GM10248 (cell line): ENCODE data around the gene RAB34.

Experiments used
- CTCF ChIA-PET: fragments of 300-600 bp; sonication (Branson Sonifier 250); formaldehyde crosslinking; extraction: SDS; loops from one replicate; lab custom pipeline; 2021; ENCODE audit warnings: antibody characterized with exemption; lab: Yijun Ruan, JAX
- POLR2A ChIA-PET: fragments of 350-650 bp; sonication (Branson Sonifier 250); formaldehyde crosslinking; extraction: SDS; loops from one replicate; lab custom pipeline; 2020; ENCODE audit warnings: antibody characterized with exemption; lab: Yijun Ruan, JAX
- DNase-seq: peaks from one replicate; pipeline ENCODE4 v3.0.0; 2012; ENCODE audit errors: extremely low spot score
- TF ChIP-seq, protein P1 (sequence below): IDR thresholded peaks from 2 replicates; pipeline ENCODE4 v1.5.1; 2012; ENCODE audit warnings: mild to moderate bottlenecking, low read depth; ENCODE audit errors: extremely low read depth, missing control alignments, control extremely low read depth

RAB34 gene

DNA sequence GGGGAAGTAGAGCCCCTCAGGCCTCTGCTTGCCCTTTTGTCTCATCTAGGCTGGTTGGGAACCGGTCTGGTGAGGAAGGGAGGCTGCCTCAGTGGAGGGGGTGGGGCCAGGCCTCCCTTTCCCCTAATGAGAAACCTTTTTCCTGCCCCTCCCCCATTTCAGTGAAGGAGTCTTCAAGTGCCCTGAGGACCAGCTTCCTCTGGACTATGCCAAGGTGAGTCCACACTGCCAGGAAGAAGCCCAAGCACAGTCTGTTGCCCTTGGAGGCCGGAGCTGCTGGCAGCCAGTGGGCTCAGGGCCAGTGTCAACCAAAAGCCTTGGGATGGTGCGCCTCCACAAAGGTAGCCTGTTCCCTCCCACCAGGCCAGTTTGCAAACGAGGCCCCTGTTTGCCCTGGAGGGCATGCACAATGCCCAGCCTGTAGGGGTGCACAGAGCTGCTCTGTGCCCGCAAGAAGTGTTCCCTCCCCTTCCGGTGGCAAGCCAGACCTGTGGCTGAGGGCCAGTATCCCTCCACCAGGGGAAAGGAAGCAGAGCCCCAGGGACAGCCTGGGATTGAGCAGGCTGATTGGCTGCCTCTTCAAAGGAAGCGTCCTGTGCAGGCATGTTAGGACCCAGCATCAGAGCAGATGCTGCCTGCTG lies 29.5 kb upstream of the RAB34 start:
- CTCF ChIA-PET = interaction anchor here (1.0 to 16.2 kb wide), 4 partner anchors 16 to 38 kb away, joined by 3 to 472 read pairs (median 106); partner anchors contain the start of genes NEK8, RPL23A and TLCD1
- POLR2A ChIA-PET = interaction anchor here (4.4 kb wide), 1 partner anchor 20 kb away, joined by 42 read pairs; the partner anchor contains the start of genes NEK8 and TLCD1
- DNase-seq = no peak
- TF ChIP-seq, protein P1, sequence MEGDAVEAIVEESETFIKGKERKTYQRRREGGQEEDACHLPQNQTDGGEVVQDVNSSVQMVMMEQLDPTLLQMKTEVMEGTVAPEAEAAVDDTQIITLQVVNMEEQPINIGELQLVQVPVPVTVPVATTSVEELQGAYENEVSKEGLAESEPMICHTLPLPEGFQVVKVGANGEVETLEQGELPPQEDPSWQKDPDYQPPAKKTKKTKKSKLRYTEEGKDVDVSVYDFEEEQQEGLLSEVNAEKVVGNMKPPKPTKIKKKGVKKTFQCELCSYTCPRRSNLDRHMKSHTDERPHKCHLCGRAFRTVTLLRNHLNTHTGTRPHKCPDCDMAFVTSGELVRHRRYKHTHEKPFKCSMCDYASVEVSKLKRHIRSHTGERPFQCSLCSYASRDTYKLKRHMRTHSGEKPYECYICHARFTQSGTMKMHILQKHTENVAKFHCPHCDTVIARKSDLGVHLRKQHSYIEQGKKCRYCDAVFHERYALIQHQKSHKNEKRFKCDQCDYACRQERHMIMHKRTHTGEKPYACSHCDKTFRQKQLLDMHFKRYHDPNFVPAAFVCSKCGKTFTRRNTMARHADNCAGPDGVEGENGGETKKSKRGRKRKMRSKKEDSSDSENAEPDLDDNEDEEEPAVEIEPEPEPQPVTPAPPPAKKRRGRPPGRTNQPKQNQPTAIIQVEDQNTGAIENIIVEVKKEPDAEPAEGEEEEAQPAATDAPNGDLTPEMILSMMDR = no peak

- POLR2A ChIA-PET = interaction anchor here (4.4 kb wide), 1 partner anchor 19 kb away, joined by 42 read pairs; the partner anchor contains the start of genes NEK8 and TLCD1
- TF ChIP-seq, protein P1 = no peak
- CTCF ChIA-PET = interaction anchor here (1.0 to 16.2 kb wide), 6 partner anchors 16 to 156 kb away, joined by 3 to 472 read pairs (median 4); partner anchors contain the start of genes DHRS13, NEK8, RPL23A and TLCD1
- no peak for DNase-seq
Observed at GRCh38 chr17:28746611-28747050, 29.0 kb upstream of the RAB34 start.

DNA sequence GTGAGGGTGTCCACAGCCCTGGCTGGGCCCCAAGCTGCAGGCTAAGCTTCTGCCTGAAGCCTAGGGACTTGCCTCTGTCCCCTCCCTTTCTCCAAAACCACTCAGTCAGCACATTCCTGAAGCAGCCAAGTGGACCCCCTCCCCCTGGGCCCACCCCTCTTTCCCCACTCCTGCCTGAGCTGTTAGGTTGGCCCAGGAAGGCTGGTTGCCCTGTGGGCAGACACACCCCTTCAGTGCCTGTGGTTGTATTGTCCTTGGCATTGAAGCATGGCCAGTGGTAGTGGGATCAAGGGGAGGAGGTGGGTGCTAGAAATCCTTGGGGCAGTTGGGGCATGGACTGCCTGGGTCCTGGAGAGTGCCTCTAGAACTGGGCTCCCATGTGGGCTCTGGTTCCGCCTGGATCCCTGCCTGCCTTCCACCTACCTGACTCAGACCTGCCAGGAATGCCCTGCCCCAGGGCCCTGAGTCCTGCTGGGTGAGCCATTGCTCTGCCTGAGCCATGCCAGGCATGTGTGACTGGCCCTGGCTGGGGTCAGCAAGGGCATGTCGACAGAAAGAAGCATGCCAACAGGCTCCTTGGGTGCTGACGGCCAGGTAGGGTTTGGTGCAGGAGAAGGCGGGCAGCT lies 28.2 kb upstream of the RAB34 start:
- TF ChIP-seq, protein P1 = no peak
- ChIA-PET POLR2A (interaction anchor here (0.6 to 4.4 kb wide), 4 partner anchors 13 to 306 kb away, joined by 3 to 42 read pairs (median 6); partner anchors contain the start of genes NEK8, RPL23A and TLCD1), CTCF (interaction anchor here (1.4 to 16.2 kb wide), 5 partner anchors 17 to 157 kb away, joined by 3 to 472 read pairs (median 5); partner anchors contain the start of genes DHRS13, NEK8 and TLCD1)
- no peak for DNase-seq

DNA sequence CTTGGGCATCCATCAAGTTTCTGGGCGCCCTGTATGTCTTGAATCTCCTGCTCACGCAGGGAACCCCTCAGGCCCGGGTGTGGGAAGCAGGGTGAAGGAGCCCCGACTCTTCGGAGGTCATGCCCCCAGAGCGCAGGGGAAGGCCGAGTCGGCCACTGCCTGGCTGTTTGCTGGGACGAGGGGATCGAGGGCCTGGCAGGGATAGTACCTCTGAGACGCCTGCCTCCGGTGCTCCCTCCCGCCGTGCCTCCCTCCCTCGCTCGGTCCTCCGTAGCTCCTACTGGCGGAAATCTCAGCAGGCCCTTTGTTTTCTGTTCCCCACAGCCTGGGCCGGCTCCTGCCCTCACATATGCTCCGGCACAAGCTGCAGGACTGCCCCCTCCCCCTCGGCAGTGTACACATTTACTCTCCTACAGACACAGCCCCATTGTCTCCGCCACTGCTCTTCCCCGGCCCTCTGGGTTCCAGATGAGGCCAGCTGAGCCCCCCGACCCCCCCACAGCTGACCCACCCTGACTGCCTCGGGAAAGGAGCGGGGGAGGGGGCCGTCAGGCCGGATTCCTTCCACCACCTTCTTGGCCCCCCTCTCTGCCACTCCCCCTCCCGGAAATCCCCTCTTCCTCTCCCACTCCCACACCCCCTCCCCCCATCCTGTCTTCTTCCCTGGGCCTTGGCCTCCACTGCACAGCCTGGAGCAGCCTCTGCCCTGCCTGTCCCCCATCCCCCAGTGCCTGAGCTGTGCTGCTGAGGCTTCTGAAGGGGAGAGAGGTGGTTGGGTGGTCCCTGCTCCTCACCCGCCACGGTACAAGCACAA lies 27.5 kb upstream of the RAB34 start:
- TF ChIP-seq, protein P1 = no peak
- CTCF ChIA-PET = interaction anchor here (1.5 to 16.2 kb wide), 4 partner anchors 18 to 158 kb away, joined by 3 to 472 read pairs (median 108); partner anchors contain the start of genes DHRS13, NEK8 and TLCD1
- DNase-seq = no peak
- POLR2A ChIA-PET = interaction anchor here (0.6 to 4.4 kb wide), 6 partner anchors 9 to 162 kb away, joined by 3 to 42 read pairs (median 6); partner anchors contain the start of genes NEK8, RPL23A and TLCD1

DNA sequence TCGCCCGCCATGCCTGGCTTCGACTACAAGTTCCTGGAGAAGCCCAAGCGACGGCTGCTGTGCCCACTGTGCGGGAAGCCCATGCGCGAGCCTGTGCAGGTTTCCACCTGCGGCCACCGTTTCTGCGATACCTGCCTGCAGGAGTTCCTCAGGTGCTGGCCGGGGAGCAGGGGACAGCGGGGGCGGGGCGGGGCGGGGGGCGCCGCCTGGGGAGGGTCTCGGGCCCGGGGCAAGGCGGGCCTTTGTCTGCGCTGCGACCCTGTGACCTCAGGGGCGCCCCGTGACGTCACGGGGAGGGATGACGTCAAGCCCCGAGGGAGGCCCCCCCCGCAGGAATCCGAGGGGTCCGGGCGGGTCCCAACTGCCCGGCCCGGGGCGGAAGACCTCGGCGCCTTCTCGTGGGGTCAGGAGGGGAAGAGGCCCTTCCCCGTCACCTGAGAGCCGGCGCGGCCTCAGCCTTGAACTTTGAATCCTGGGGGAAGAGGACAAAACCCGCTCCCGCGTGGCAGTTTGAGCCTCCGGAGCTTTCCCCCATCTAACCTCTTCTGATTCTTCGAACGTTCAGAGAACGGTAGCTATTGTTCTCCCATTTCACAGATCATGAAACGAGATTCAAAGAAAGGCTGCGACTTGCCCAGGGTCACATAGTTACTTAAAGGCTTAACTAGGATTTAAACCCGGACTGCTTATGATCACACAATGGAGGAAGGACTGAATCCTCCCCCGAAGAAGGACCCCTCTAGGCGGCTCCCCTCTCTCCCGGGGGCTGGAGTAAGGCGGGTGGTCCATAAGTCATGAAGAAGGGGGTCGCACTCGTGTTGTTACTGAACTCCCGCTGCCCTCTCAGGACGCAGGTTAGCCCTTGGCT lies 26.7 kb upstream of the RAB34 start:
- TF ChIP-seq, protein P1 = no peak
- ChIA-PET POLR2A (interaction anchor here (0.6 to 7.2 kb wide), 9 partner anchors 9 to 163 kb away, joined by 3 to 64 read pairs (median 7); partner anchors contain the start of genes NEK8, RPL23A and TLCD1), CTCF (interaction anchor here (1.1 to 16.2 kb wide), 5 partner anchors 8 to 158 kb away, joined by 3 to 472 read pairs (median 5); partner anchors contain the start of genes DHRS13, NEK8 and TLCD1)
- DNase-seq = peak; percentile 75
